Tibial nerve (tissue), 3 donors: ENCODE data around the gene PRPSAP1.

ENCODE experiments used
- POLR2A ChIP-seq, 2 donors: fragments of 450-650 bp; IDR thresholded peaks; one replicate each; pipeline ENCODE4 v1.6.1; 2017; ENCODE audit warnings: antibody characterized with exemption in 2 of 2, mild to moderate bottlenecking in 2 of 2, moderate library complexity in 2 of 2
- TF ChIP-seq, protein P1 (sequence below), 5 experiments: fragments of 200-600 bp in 3 of 5; fragments of 450-650 bp in 2 of 5; sonication (generic) in 3 of 5; IDR thresholded peaks; one replicate each; pipeline ENCODE4 v1.5.1; 2016 to 2019; ENCODE audit warnings: antibody characterized with exemption in 5 of 5, mild to moderate bottlenecking in 3 of 5, moderate library complexity in 2 of 5

DNA sequence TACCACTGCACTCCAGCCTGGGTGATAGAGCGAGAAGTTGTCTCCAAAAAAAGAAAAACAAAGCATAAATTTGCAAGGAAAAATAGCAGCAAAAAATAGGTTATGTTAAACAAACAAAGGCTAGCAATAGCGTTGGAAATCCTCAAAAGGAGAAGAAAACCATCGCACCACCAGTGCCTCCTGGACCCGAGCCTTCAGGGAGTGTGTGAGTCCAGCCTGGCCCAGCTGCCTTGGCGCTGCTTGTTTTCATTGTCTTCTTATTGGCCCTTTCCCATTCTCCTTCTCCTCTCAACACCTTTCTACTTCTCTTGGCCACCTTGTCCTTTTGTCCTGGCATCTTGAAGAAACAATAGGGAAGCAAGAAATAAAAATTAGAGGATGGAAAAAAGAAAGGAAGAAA lies 93.0 kb downstream of the PRPSAP1 start:
- TF ChIP-seq POLR2A (IDR thresholded peaks at IDR 0.05), result no peak
- TF ChIP-seq, protein P1, sequence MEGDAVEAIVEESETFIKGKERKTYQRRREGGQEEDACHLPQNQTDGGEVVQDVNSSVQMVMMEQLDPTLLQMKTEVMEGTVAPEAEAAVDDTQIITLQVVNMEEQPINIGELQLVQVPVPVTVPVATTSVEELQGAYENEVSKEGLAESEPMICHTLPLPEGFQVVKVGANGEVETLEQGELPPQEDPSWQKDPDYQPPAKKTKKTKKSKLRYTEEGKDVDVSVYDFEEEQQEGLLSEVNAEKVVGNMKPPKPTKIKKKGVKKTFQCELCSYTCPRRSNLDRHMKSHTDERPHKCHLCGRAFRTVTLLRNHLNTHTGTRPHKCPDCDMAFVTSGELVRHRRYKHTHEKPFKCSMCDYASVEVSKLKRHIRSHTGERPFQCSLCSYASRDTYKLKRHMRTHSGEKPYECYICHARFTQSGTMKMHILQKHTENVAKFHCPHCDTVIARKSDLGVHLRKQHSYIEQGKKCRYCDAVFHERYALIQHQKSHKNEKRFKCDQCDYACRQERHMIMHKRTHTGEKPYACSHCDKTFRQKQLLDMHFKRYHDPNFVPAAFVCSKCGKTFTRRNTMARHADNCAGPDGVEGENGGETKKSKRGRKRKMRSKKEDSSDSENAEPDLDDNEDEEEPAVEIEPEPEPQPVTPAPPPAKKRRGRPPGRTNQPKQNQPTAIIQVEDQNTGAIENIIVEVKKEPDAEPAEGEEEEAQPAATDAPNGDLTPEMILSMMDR (IDR thresholded peaks at IDR 0.05), result no peak
